HFFc6 (cell line): ENCODE results near the gene PARP6. TPM values are rescaled to one million over a fixed set of nuclear protein-coding genes. Genes with fewer than 3 reads are reported as not detected.
"Not testable (repeated sequence)": the region's sequence is repeated elsewhere in the genome, so short reads cannot be mapped to it uniquely, and the experiment has no call there.

Experiments
- DNase-seq: peaks from one replicate; pipeline ENCODE4 v3.0.0-alpha.2; 2018
- H3K27ac Mint-ChIP-seq: 2 replicates; pipeline ENCODE4 v1.8.0; 2020; ENCODE audit warnings: mild to moderate bottlenecking, mixed read lengths
- H3K27me3 Mint-ChIP-seq: 2 replicates; pipeline ENCODE4 v1.8.0; 2021; ENCODE audit warnings: mild to moderate bottlenecking, moderate library complexity, mixed read lengths; ENCODE audit not compliant: insufficient read depth
- H3K36me3 Mint-ChIP-seq: 2 replicates; pipeline ENCODE4 v1.8.0; 2021; ENCODE audit warnings: low read depth, mixed read lengths
- H3K4me1 Mint-ChIP-seq: 2 replicates; pipeline ENCODE4 v1.8.0; 2020; ENCODE audit warnings: low read depth, mixed read lengths
- H3K4me3 Mint-ChIP-seq: 2 replicates; pipeline ENCODE4 v1.8.0; 2020; ENCODE audit warnings: mild to moderate bottlenecking, moderate library complexity, mixed read lengths
- H3K9me3 Mint-ChIP-seq: 2 replicates; pipeline ENCODE4 v1.8.0; 2020; ENCODE audit warnings: mild to moderate bottlenecking, mixed read lengths
- total RNA-seq, 6 experiments: library from RNA; stranded (reverse); fragmentation: NEBNext Ultra II Directional; extraction: Animal tissue kit (Norgen Biotek cat#: 25700); gene quantifications; 2 replicates in 1 of 6; 3 replicates in 5 of 6; pipeline ENCODE4 v1.2.3, GENCODE V29; 2021
- TF ChIP-seq, protein P1 (sequence below): fragments of 200-600 bp; sonication (generic); IDR thresholded peaks from 2 replicates; pipeline ENCODE4 v1.5.0; 2021; ENCODE audit warnings: antibody characterized with exemption, mild to moderate bottlenecking

PARP6 gene
- total RNA-seq, 6 experiments from 2014 or later: 21.6 to 27.8 (median 24.6) TPM

GRCh38 chr15:72276326-72276700 lies 4.0 kb upstream of the PARP6 start:
- TF ChIP-seq, protein P1, sequence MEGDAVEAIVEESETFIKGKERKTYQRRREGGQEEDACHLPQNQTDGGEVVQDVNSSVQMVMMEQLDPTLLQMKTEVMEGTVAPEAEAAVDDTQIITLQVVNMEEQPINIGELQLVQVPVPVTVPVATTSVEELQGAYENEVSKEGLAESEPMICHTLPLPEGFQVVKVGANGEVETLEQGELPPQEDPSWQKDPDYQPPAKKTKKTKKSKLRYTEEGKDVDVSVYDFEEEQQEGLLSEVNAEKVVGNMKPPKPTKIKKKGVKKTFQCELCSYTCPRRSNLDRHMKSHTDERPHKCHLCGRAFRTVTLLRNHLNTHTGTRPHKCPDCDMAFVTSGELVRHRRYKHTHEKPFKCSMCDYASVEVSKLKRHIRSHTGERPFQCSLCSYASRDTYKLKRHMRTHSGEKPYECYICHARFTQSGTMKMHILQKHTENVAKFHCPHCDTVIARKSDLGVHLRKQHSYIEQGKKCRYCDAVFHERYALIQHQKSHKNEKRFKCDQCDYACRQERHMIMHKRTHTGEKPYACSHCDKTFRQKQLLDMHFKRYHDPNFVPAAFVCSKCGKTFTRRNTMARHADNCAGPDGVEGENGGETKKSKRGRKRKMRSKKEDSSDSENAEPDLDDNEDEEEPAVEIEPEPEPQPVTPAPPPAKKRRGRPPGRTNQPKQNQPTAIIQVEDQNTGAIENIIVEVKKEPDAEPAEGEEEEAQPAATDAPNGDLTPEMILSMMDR: no peak
- Mint-ChIP-seq H3K27me3 (peaks cover 18% of the 10 kb centered on the region), H3K36me3 (no peaks in the 10 kb centered on the region), H3K27ac (peak overlapping the region; percentile 4; the same call in 1 of the 2 replicates), H3K9me3 (no peaks in the 10 kb centered on the region), H3K4me3 (no peak overlapping the region), H3K4me1 (peaks cover 28% of the 10 kb centered on the region)
- DNase-seq: peak; percentile 36

GRCh38 chr15:72275635-72276325 lies 3.4 kb upstream of the PARP6 start:
- not testable (repeated sequence) for H3K9me3 Mint-ChIP-seq, DNase-seq, H3K4me3 Mint-ChIP-seq, H3K36me3 Mint-ChIP-seq
- H3K4me1 Mint-ChIP-seq: peaks cover 34% of the 10 kb centered on the region
- H3K27me3 Mint-ChIP-seq: peaks cover 15% of the 10 kb centered on the region
- peak overlapping the region; percentile 4; the same call in 1 of the 2 replicates for H3K27ac Mint-ChIP-seq

- TF ChIP-seq, protein P1: no peak
- H3K27me3 Mint-ChIP-seq: peaks cover 9% of the 10 kb centered on the region
- H3K4me1 Mint-ChIP-seq: peaks cover 44% of the 10 kb centered on the region
- H3K9me3 Mint-ChIP-seq: no peaks in the 10 kb centered on the region
- H3K36me3 Mint-ChIP-seq: peaks cover 10% of the 10 kb centered on the region; the same call in 1 of the 2 replicates
- H3K4me3 Mint-ChIP-seq: peak overlapping the region; percentile 85
- DNase-seq: no peak
- peak overlapping the region; percentile 80 for H3K27ac Mint-ChIP-seq
Measured at GRCh38 chr15:72272997-72273352, 621 bp upstream of the PARP6 start.

- Mint-ChIP-seq H3K4me1 (peaks cover 44% of the 10 kb centered on the region), H3K9me3 (no peaks in the 10 kb centered on the region), H3K27ac (peak overlapping the region; percentile 82), H3K4me3 (peak overlapping the region; percentile 93), H3K27me3 (peaks cover 3% of the 10 kb centered on the region), H3K36me3 (peaks cover 10% of the 10 kb centered on the region)
- TF ChIP-seq, protein P1: no peak
- DNase-seq: no peak
Measured at GRCh38 chr15:72271895-72272212, 500 bp downstream of the PARP6 start.

DNA sequence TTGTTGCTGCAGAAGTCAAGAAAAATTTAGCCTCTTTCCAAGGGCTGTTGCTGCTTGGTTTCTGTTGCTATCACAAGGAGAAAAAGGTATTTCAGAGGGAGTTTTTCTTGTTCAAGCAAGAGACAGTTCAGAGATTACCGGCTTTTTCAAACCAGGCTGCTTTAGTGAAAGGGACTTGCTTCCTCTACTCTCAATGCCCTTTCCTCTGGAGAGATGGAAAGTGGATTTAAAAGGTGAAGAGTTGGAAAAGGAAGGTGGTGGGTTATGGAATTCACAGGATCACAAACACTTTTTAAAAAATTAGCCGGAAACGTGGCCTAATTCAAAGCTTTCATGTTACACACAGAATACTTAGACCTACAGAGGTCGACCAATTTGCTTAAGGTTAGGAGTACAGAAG lies 1.1 kb downstream of the PARP6 start:
- Mint-ChIP-seq H3K36me3 (peaks cover 10% of the 10 kb centered on the region), H3K27me3 (peaks cover 3% of the 10 kb centered on the region), H3K4me3 (peak overlapping the region; percentile 93), H3K9me3 (no peaks in the 10 kb centered on the region), H3K4me1 (peaks cover 43% of the 10 kb centered on the region), H3K27ac (peak overlapping the region; percentile 82)
- DNase-seq: no peak
- TF ChIP-seq, protein P1: no peak

- H3K36me3 Mint-ChIP-seq: peaks cover 15% of the 10 kb centered on the region
- H3K4me3 Mint-ChIP-seq: no peak overlapping the region
- peaks cover 38% of the 10 kb centered on the region for H3K4me1 Mint-ChIP-seq
- H3K27me3 Mint-ChIP-seq: peaks cover 3% of the 10 kb centered on the region
- DNase-seq: no peak
- TF ChIP-seq, protein P1: no peak
- H3K9me3 Mint-ChIP-seq: no peaks in the 10 kb centered on the region
- H3K27ac Mint-ChIP-seq: no peak overlapping the region
Measured at GRCh38 chr15:72269739-72270138, 2.6 kb downstream of the PARP6 start.
